ENCODE data around the gene MYH14. TPM values are rescaled to one million over a fixed set of nuclear protein-coding genes. Genes with fewer than 3 reads are reported as not detected.

The MYH14 gene
- total RNA-seq, 4 donors from 2014 or later: 139 to 475 (median 333) TPM

DNA sequence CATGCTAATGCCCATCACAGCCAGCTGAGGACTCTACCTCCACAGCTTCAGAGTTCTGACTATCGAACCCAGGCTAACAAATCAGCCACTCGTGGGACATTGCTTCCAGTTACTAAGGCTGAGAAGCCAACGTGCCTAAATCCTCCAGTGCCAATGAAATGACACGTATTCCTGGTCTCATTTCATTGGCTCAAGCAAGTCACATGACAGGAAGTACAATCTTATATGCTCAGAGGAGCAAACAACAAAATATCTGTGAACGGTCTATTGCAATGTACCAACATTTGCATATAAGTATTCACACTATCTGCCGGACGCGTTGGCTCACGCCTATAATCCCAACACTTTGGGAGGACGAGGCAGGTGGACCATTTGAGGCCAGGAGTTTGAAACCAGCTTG lies 27.5 kb upstream of the MYH14 start:
- H3K27ac ChIP-seq: no peak overlapping the region

GRCh38 chr19:50176775-50177174 lies 26.6 kb upstream of the MYH14 start:
- no peak overlapping the region for H3K4me3 ChIP-seq
- H3K36me3 ChIP-seq: no peaks in the 10 kb centered on the region
- no peak for DNase-seq
- TF ChIP-seq, protein P1, sequence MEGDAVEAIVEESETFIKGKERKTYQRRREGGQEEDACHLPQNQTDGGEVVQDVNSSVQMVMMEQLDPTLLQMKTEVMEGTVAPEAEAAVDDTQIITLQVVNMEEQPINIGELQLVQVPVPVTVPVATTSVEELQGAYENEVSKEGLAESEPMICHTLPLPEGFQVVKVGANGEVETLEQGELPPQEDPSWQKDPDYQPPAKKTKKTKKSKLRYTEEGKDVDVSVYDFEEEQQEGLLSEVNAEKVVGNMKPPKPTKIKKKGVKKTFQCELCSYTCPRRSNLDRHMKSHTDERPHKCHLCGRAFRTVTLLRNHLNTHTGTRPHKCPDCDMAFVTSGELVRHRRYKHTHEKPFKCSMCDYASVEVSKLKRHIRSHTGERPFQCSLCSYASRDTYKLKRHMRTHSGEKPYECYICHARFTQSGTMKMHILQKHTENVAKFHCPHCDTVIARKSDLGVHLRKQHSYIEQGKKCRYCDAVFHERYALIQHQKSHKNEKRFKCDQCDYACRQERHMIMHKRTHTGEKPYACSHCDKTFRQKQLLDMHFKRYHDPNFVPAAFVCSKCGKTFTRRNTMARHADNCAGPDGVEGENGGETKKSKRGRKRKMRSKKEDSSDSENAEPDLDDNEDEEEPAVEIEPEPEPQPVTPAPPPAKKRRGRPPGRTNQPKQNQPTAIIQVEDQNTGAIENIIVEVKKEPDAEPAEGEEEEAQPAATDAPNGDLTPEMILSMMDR (IDR thresholded peaks at IDR 0.05): no peak
- TF ChIP-seq POLR2A (IDR thresholded peaks at IDR 0.05): no peak
- H3K27me3 ChIP-seq: no peaks in the 10 kb centered on the region
- H3K9me3 ChIP-seq: peaks cover 0 to 8% (median 0%) of the 10 kb centered on the region in 4 donors
- H3K27ac ChIP-seq: no peak overlapping the region
- peaks cover 0 to 16% (median 6%) of the 10 kb centered on the region in 4 donors for H3K4me1 ChIP-seq

More for the DNA sequence above, 27.5 kb upstream of the MYH14 start:
- Histone ChIP-seq H3K4me3 (no peak overlapping the region), H3K9me3 (peaks cover 0 to 8% (median 0%) of the 10 kb centered on the region in 4 donors), H3K36me3 (no peaks in the 10 kb centered on the region), H3K4me1 (peaks cover 0 to 16% (median 5%) of the 10 kb centered on the region in 4 donors), H3K27me3 (no peaks in the 10 kb centered on the region)
- no peak for TF ChIP-seq POLR2A (IDR thresholded peaks at IDR 0.05)
- TF ChIP-seq, protein P1 (IDR thresholded peaks at IDR 0.05): no peak
- DNase-seq: no peak

DNA sequence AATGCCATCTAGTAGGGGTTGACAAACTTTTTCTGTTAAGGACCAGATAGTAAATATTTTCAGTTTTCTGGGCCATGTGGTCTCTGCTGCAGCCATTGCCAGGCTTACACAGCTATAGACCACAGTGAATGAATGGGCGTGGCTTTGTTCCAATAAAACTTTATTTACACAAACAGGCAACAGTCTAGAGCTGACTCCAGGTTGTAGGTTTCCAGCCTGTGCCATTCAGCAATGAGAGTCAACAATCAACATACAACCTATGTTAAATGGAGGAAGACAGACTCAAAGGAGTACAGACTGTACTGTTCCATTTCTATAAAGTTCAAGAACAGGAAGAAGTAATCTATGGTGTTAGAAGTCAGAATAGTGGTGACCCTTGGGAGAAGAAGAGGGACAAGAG lies 25.1 kb upstream of the MYH14 start:
- Histone ChIP-seq H3K36me3 (no peaks in the 10 kb centered on the region), H3K9me3 (peaks cover 0 to 8% (median 0%) of the 10 kb centered on the region in 4 donors), H3K4me3 (no peak overlapping the region), H3K27ac (peak overlapping the region in 3 of 4 donors; percentile 38 to 90 (median 72)), H3K27me3 (no peaks in the 10 kb centered on the region), H3K4me1 (peaks cover 0 to 11% (median 3%) of the 10 kb centered on the region in 4 donors)
- TF ChIP-seq POLR2A (IDR thresholded peaks at IDR 0.05): no peak
- TF ChIP-seq, protein P1 (IDR thresholded peaks at IDR 0.05): peak in 1 of 6 experiments; percentile 8
- DNase-seq: no peak

- H3K36me3 ChIP-seq: no peaks in the 10 kb centered on the region
- no peaks in the 10 kb centered on the region for H3K27me3 ChIP-seq
- H3K4me1 ChIP-seq: peaks cover 0 to 11% (median 3%) of the 10 kb centered on the region in 4 donors
- H3K9me3 ChIP-seq: peaks cover 0 to 8% (median 0%) of the 10 kb centered on the region in 4 donors
- no peak overlapping the region for H3K4me3 ChIP-seq
- peak overlapping the region in 3 of 4 donors; percentile 38 to 90 (median 72) for H3K27ac ChIP-seq
- no peak for TF ChIP-seq POLR2A (IDR thresholded peaks at IDR 0.05)
- TF ChIP-seq, protein P1 (IDR thresholded peaks at IDR 0.05): no peak
- no peak for DNase-seq
Measured at GRCh38 chr19:50178859-50179537, 24.4 kb upstream of the MYH14 start.

GRCh38 chr19:50181121-50181520 lies 22.3 kb upstream of the MYH14 start:
- H3K9me3 ChIP-seq: peaks cover 0 to 8% (median 0%) of the 10 kb centered on the region in 4 donors
- H3K27me3 ChIP-seq: no peaks in the 10 kb centered on the region
- H3K27ac ChIP-seq: peak overlapping the region in 1 of 4 donors; percentile 75
- DNase-seq: no peak
- no peak overlapping the region for H3K4me3 ChIP-seq
- TF ChIP-seq, protein P1 (IDR thresholded peaks at IDR 0.05): no peak
- peak in 1 of 2 donors; percentile 31 for TF ChIP-seq POLR2A (IDR thresholded peaks at IDR 0.05)
- peaks cover 0 to 11% (median 3%) of the 10 kb centered on the region in 4 donors for H3K4me1 ChIP-seq
- H3K36me3 ChIP-seq: no peaks in the 10 kb centered on the region
